Breast epithelium (tissue), 3 donors: Measurements from ENCODE around the gene EFCAB5.

Source experiments
- CTCF ChIP-seq, 3 donors: fragments of 450-650 bp; IDR thresholded peaks; one replicate each; pipeline ENCODE4 v1.5.1; 2016 to 2017; ENCODE audit warnings: antibody characterized with exemption in 3 of 3, mild to moderate bottlenecking in 3 of 3, moderate library complexity in 3 of 3
- POLR2A ChIP-seq: fragments of 450-650 bp; IDR thresholded peaks from one replicate; pipeline ENCODE4 v1.6.1; 2016; ENCODE audit warnings: antibody characterized with exemption, mild to moderate bottlenecking, moderate library complexity
- POLR2AphosphoS5 ChIP-seq, 3 donors: sonication (generic); formaldehyde crosslinking; IDR thresholded peaks; one replicate each; pipeline ENCODE4 v1.6.1; 2017; ENCODE audit warnings: antibody characterized with exemption in 3 of 3

DNA sequence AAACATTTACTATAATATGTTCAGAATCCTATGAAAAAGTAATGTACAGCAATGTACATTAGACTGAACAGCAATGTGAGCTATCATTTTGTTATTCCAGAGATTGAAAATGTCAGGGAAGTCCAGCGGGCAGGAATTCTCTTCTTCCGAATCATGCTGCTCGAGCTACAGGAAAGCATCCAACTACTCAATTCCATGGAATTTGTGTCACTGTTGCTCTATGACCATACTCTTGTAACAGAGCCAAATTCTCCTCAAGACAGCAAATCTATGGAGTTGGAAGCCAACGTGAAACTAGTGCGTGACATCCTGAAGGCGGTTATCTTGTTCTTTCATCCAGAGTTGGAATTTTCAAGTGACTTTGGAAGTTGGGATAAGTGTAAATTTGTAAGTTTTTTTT is 150.3 kb downstream of the EFCAB5 start:
- TF ChIP-seq POLR2A, result no peak
- no peak for TF ChIP-seq CTCF (IDR thresholded peaks at IDR 0.05)
- TF ChIP-seq POLR2AphosphoS5 (IDR thresholded peaks at IDR 0.05), result no peak
